Globus pallidus (tissue), 1 donor: Measurements from ENCODE around the gene YBEY.

Experiments
- DNase-seq: peaks from one replicate; pipeline ENCODE4 v3.0.0-alpha.2; 2015; ENCODE audit warnings: low spot score

YBEY gene

GRCh38 chr21:46328151-46328550 lies 42.0 kb downstream of the YBEY start:
- DNase-seq = no peak

- DNase-seq = no peak
These were observed 43.7 kb downstream of the YBEY start for GRCh38 chr21:46329796-46330195.

GRCh38 chr21:46334351-46335140 lies 48.4 kb downstream of the YBEY start:
- DNase-seq = no peak

GRCh38 chr21:46336603-46337002 lies 50.5 kb downstream of the YBEY start:
- DNase-seq = no peak

GRCh38 chr21:46340998-46341397 lies 54.9 kb downstream of the YBEY start:
- DNase-seq = no peak

- no peak for DNase-seq
These were observed 58.2 kb downstream of the YBEY start for GRCh38 chr21:46344219-46344915.

- no peak for DNase-seq
These were observed 59.7 kb downstream of the YBEY start for GRCh38 chr21:46345861-46346260.

- no peak for DNase-seq
These were observed 60.4 kb downstream of the YBEY start for GRCh38 chr21:46346296-46347202.

- no peak for DNase-seq
These were observed 61.0 kb downstream of the YBEY start for GRCh38 chr21:46347203-46347550.
